OCI-LY3 (cell line): ENCODE results near the gene GM2A.

ENCODE experiments used
- H2AFZ ChIP-seq: fragments of 200-600, 300-600 bp; shearing (Covaris generic); 2 replicates; pipeline ENCODE4 v1.6.0; 2014; ENCODE audit warnings: antibody characterized with exemption, low read depth, low read length
- H3K27ac ChIP-seq: fragments of 200-600, 300-600 bp; sonication (generic); 2 replicates; pipeline ENCODE4 v1.5.1; 2014; ENCODE audit warnings: mild to moderate bottlenecking, low read length, moderate library complexity, mixed read lengths
- H3K27me3 ChIP-seq: fragments of 200-600, 300-600 bp; sonication (generic); 2 replicates; pipeline ENCODE4 v1.6.1; 2014; ENCODE audit warnings: low read depth, low read length, mixed read lengths
- H3K36me3 ChIP-seq: fragments of 200-600, 300-600 bp; sonication (generic); replicated peaks from 2 replicates; pipeline ENCODE3; 2014; ENCODE audit warnings: low read depth, low read length, mixed read lengths
- H3K4me1 ChIP-seq: fragments of 300-600, 200-600 bp; sonication (generic); 2 replicates; pipeline ENCODE4 v1.6.1; 2014; ENCODE audit warnings: low read length, mixed read lengths
- H3K4me2 ChIP-seq: fragments of 200-600, 300-600 bp; sonication (generic); 2 replicates; pipeline ENCODE4 v1.6.1; 2014; ENCODE audit warnings: low read length, mixed read lengths
- H3K4me3 ChIP-seq: fragments of 300-600, 200-600 bp; sonication (generic); 2 replicates; pipeline ENCODE4 v1.5.1; 2014; ENCODE audit warnings: antibody characterized with exemption, mild to moderate bottlenecking, low read length, moderate library complexity
- H3K79me2 ChIP-seq: fragments of 300-600, 200-600 bp; shearing (Covaris generic); 2 replicates; pipeline ENCODE4 v1.6.1; 2014; ENCODE audit warnings: mild to moderate bottlenecking, low read length, mixed read lengths
- H3K9ac ChIP-seq: fragments of 300-600, 200-600 bp; shearing (Covaris generic); 2 replicates; pipeline ENCODE4 v1.6.0; 2014; ENCODE audit warnings: mild to moderate bottlenecking, low read length, moderate library complexity
- H3K9me3 ChIP-seq: fragments of 200-600, 300-600 bp; shearing (Covaris generic); 2 replicates; pipeline ENCODE4 v1.6.1; 2014; ENCODE audit warnings: low read length, mixed read lengths; ENCODE audit not compliant: insufficient read depth
- H4K20me1 ChIP-seq: fragments of 200-600, 300-600 bp; sonication (generic); 2 replicates; pipeline ENCODE4 v1.6.1; 2016; ENCODE audit warnings: low read length, mixed read lengths; ENCODE audit not compliant: insufficient read depth
- EZH2phosphoT487 ChIP-seq: fragments of 200-600 bp; shearing (Covaris generic); IDR thresholded peaks from 2 replicates; pipeline ENCODE4 v1.6.1; 2018; ENCODE audit warnings: antibody characterized with exemption, mixed run types, low read depth
- TF ChIP-seq, protein P1 (sequence below): fragments of 200-600, 300-600 bp; sonication (generic); IDR thresholded peaks from 2 replicates; pipeline ENCODE4 v1.5.1; 2014; ENCODE audit warnings: antibody characterized with exemption, low read length, low read depth

GM2A gene

DNA sequence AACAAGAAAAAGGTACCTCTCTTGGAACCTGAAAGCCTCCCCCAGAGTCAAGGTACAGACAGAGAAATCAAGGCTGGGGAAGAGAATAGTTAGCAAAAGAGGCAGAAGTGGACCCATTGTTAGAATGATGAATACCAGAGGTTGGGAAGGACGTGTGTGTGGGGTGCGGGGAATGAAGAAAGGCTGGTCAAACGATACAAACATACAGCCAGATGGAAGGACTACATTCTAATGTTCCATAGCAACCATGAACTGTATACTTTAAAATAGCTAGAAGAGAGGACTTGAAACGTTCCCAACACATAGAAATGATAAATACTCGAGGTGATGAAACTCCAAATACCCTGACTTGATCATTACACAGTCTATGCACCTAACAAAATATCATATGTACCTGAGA lies 36.2 kb upstream of the GM2A start:
- no peak for TF ChIP-seq EZH2phosphoT487
- TF ChIP-seq, protein P1, sequence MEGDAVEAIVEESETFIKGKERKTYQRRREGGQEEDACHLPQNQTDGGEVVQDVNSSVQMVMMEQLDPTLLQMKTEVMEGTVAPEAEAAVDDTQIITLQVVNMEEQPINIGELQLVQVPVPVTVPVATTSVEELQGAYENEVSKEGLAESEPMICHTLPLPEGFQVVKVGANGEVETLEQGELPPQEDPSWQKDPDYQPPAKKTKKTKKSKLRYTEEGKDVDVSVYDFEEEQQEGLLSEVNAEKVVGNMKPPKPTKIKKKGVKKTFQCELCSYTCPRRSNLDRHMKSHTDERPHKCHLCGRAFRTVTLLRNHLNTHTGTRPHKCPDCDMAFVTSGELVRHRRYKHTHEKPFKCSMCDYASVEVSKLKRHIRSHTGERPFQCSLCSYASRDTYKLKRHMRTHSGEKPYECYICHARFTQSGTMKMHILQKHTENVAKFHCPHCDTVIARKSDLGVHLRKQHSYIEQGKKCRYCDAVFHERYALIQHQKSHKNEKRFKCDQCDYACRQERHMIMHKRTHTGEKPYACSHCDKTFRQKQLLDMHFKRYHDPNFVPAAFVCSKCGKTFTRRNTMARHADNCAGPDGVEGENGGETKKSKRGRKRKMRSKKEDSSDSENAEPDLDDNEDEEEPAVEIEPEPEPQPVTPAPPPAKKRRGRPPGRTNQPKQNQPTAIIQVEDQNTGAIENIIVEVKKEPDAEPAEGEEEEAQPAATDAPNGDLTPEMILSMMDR, result no peak
- H3K79me2 ChIP-seq, result peaks cover 65% of the 10 kb centered on the region
- no peak overlapping the region for H3K4me2 ChIP-seq

DNA sequence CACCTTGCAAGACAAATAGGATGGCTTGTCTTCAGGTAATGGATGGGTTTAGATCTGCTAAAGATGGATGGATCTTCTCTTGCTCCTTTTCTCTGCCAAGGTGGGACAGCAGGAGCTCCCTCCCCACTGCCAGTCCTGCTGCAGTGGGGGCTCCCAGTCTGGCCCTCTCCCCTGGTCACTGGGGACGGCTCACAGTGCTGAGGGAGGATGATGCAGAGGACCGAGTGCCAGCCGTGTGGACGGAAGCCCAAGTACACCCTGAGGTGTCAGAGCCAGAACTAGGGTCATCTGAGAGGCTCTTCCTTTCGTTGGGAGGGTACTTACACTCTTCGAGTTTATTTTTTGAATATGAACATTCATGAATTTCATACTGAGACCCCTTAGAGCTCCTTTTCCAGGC lies 34.8 kb upstream of the GM2A start:
- TF ChIP-seq EZH2phosphoT487, result no peak
- TF ChIP-seq, protein P1, result no peak
- H4K20me1 ChIP-seq, result peaks cover 16% of the 10 kb centered on the region; the same call in 1 of the 2 replicates
- H3K79me2 ChIP-seq, result peaks cover 69% of the 10 kb centered on the region
- H3K4me1 ChIP-seq, result peaks cover 63% of the 10 kb centered on the region
- H3K9ac ChIP-seq, result no peak overlapping the region
- peaks cover 18% of the 10 kb centered on the region for H3K36me3 ChIP-seq
- no peak overlapping the region for H3K27ac ChIP-seq
- no peak overlapping the region for H2AFZ ChIP-seq
- no peak overlapping the region for H3K4me3 ChIP-seq
- no peaks in the 10 kb centered on the region for H3K27me3 ChIP-seq
- 0 out of 2 replicates have a peak overlapping the region, but pooled peaks have one; percentile 28 for H3K4me2 ChIP-seq
- peaks cover 15% of the 10 kb centered on the region; the same call in 1 of the 2 replicates for H3K9me3 ChIP-seq

More for the DNA sequence above, 36.2 kb upstream of the GM2A start:
- peaks cover 12% of the 10 kb centered on the region; the same call in 1 of the 2 replicates for H4K20me1 ChIP-seq
- H3K36me3 ChIP-seq, result peaks cover 21% of the 10 kb centered on the region
- peaks cover 23% of the 10 kb centered on the region; the same call in 1 of the 2 replicates for H3K9me3 ChIP-seq
- no peak overlapping the region for H2AFZ ChIP-seq
- H3K4me3 ChIP-seq, result no peak overlapping the region
- H3K27me3 ChIP-seq, result no peaks in the 10 kb centered on the region
- H3K4me1 ChIP-seq, result peaks cover 64% of the 10 kb centered on the region
- no peak overlapping the region for H3K27ac ChIP-seq
- H3K9ac ChIP-seq, result no peak overlapping the region

DNA sequence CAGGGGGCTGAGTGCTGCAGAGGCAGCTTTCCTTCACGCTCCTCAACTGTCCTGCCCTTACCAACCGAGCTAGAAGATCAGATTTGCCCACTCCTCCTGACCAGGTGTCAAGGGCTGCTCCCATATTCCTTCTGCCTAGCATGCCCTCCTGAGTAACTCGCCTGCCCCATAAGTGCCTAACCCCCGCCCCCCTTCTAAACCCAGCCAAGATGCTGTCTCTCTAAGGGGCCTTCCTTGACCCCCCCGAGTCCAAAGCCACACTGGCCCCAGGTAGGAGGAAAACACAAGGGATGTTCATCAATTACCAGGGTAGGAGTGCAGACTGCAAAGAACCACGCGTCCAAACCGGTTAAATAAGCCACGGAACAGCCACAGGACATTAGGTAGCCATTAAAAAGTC lies 33.8 kb upstream of the GM2A start:
- Histone ChIP-seq H3K27ac (no peak overlapping the region), H3K9me3 (peaks cover 10% of the 10 kb centered on the region; the same call in 1 of the 2 replicates), H3K79me2 (peaks cover 76% of the 10 kb centered on the region), H3K36me3 (peaks cover 18% of the 10 kb centered on the region), H3K27me3 (no peaks in the 10 kb centered on the region), H3K4me2 (no peak overlapping the region), H3K4me1 (peaks cover 55% of the 10 kb centered on the region), H4K20me1 (peaks cover 16% of the 10 kb centered on the region; the same call in 1 of the 2 replicates), H3K4me3 (no peak overlapping the region), H2AFZ (no peak overlapping the region), H3K9ac (no peak overlapping the region)
- TF ChIP-seq EZH2phosphoT487, result no peak
- TF ChIP-seq, protein P1, result no peak

DNA sequence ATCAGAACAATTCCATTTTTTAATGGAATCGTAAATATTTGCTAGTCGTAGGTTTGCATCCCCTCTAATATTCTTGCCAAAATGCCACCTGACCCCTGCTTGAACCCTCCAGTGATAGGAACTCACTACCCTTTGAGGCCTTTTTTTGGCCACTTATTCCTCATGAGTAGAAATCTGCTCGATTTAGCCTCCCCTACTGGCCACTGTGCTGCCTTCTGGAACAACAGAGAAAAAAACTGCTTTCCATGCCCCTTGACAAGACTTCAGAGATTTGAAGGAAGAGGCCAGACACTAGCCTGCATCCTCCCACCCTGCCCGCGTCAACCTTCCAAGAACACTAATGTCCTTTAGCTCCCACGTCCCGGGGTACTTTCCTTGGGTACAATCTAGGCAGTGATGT lies 33.2 kb upstream of the GM2A start:
- H3K79me2 ChIP-seq, result peaks cover 76% of the 10 kb centered on the region
- H3K27ac ChIP-seq, result no peak overlapping the region
- peaks cover 18% of the 10 kb centered on the region for H3K36me3 ChIP-seq
- H3K27me3 ChIP-seq, result no peaks in the 10 kb centered on the region
- H4K20me1 ChIP-seq, result peaks cover 16% of the 10 kb centered on the region; the same call in 1 of the 2 replicates
- TF ChIP-seq, protein P1, result peak; percentile 7; the same call in 1 of the 2 replicates
- TF ChIP-seq EZH2phosphoT487, result no peak
- H3K4me3 ChIP-seq, result no peak overlapping the region
- H3K4me2 ChIP-seq, result no peak overlapping the region
- no peak overlapping the region for H2AFZ ChIP-seq
- peaks cover 9% of the 10 kb centered on the region; the same call in 1 of the 2 replicates for H3K9me3 ChIP-seq
- H3K4me1 ChIP-seq, result peaks cover 55% of the 10 kb centered on the region
- no peak overlapping the region for H3K9ac ChIP-seq
